IMR-90 (cell line): ENCODE data around the gene CASP7. TPM values are rescaled to one million over a fixed set of nuclear protein-coding genes. Genes with fewer than 3 reads are reported as not detected.
A peak's percentile ranks its signal among the peaks of the same experiment; 100 is the strongest.

Experiments used
- ATAC-seq: fragments of 200-7000 bp; cut with Tn5 transposase; 2 replicates; pipeline ENCODE4 v1.9.1; 2020; ENCODE audit warnings: low read depth, mild to moderate bottlenecking, moderate library complexity
- BruUV-seq: library from RNA; stranded (reverse); fragments of 400-500 nt; replicated peaks from 2 replicates; lab custom pipeline; 2021; lab: Mats Ljungman, UMichigan
- CTCF ChIA-PET: fragments of 300-600 bp; formaldehyde crosslinking; extraction: SDS; loops from one replicate; lab custom pipeline; 2021; ENCODE audit warnings: antibody characterized with exemption; lab: Yijun Ruan, JAX
- POLR2A ChIA-PET: fragments of 300-600 bp; sonication (Branson Sonifier 250); formaldehyde crosslinking; loops from one replicate; lab custom pipeline; 2022; ENCODE audit warnings: antibody characterized with exemption; ENCODE audit not compliant: unreplicated experiment; lab: Charles Lee
- DNase-seq: peaks from one replicate; pipeline ENCODE4 v3.0.0; 2013
- H2AFZ ChIP-seq: replicated peaks from 2 replicates; pipeline ENCODE3; 2013; ENCODE audit warnings: low read length, mild to moderate bottlenecking; ENCODE audit not compliant: poor library complexity
- H2AK5ac ChIP-seq: 2 replicates; pipeline ENCODE4 v1.6.1; 2013; ENCODE audit warnings: low read depth, low read length, inconsistent platforms
- H2AK9ac ChIP-seq: replicated peaks from 2 replicates; pipeline ENCODE3; 2013; ENCODE audit warnings: mild to moderate bottlenecking, low read depth, low read length, moderate library complexity; ENCODE audit not compliant: poor library complexity
- H2BK120ac ChIP-seq: 2 replicates; pipeline ENCODE4 v1.6.1; 2013; ENCODE audit warnings: low read depth, low read length, inconsistent platforms
- H2BK15ac ChIP-seq: 3 replicates; pipeline ENCODE4 v1.6.1; 2013; ENCODE audit warnings: low read depth, low read length, inconsistent platforms
- H2BK20ac ChIP-seq: 2 replicates; pipeline ENCODE4 v1.6.1; 2013; ENCODE audit warnings: low read depth, mild to moderate bottlenecking, inconsistent platforms, low read length, moderate library complexity
- H2BK5ac ChIP-seq: 2 replicates; pipeline ENCODE4 v1.6.1; 2013; ENCODE audit warnings: mild to moderate bottlenecking, low read depth, low read length, inconsistent platforms; ENCODE audit not compliant: poor library complexity, severe bottlenecking
- H3K14ac ChIP-seq: replicated peaks from 2 replicates; pipeline ENCODE4 v1.6.1; 2013; ENCODE audit warnings: low read depth, low read length, inconsistent platforms
- H3K18ac ChIP-seq: 2 replicates; pipeline ENCODE4 v1.6.1; 2013; ENCODE audit warnings: low read depth, low read length, control low read depth
- H3K23ac ChIP-seq: 2 replicates; pipeline ENCODE4 v1.6.1; 2013; ENCODE audit warnings: low read depth, low read length, inconsistent platforms
- H3K27ac ChIP-seq: 2 replicates; pipeline ENCODE4 v1.5.1; 2013; ENCODE audit warnings: mild to moderate bottlenecking, control low read depth, low read length; ENCODE audit not compliant: insufficient read depth
- H3K27me3 ChIP-seq: 2 replicates; pipeline ENCODE4 v1.6.1; 2013; ENCODE audit warnings: low read length; ENCODE audit not compliant: control insufficient read depth, insufficient read depth
- H3K36me3 ChIP-seq: 2 replicates; pipeline ENCODE4 v1.6.1; 2013; ENCODE audit warnings: low read length, mixed read lengths; ENCODE audit not compliant: control insufficient read depth, insufficient read depth
- H3K4ac ChIP-seq: 2 replicates; pipeline ENCODE4 v1.6.1; 2013; ENCODE audit warnings: low read depth, low read length, inconsistent platforms
- H3K4me1 ChIP-seq: 2 replicates; pipeline ENCODE4 v1.6.1; 2013; ENCODE audit warnings: low read length, mixed read lengths; ENCODE audit not compliant: control insufficient read depth, insufficient read depth
- H3K4me2 ChIP-seq: 2 replicates; pipeline ENCODE4 v1.6.1; 2013; ENCODE audit warnings: low read depth, mild to moderate bottlenecking, control low read depth, low read length, moderate library complexity
- H3K4me3 ChIP-seq: 2 replicates; pipeline ENCODE4 v1.5.1; 2013; ENCODE audit warnings: low read depth, mild to moderate bottlenecking, control low read depth, low read length, moderate library complexity; ENCODE audit not compliant: insufficient read depth
- H3K56ac ChIP-seq: 2 replicates; pipeline ENCODE4 v1.6.1; 2013; ENCODE audit warnings: low read length, inconsistent platforms; ENCODE audit not compliant: insufficient read depth; ENCODE audit errors: extremely low read depth
- H3K79me1 ChIP-seq, 2 experiments: 2 replicates each; pipeline ENCODE4 v1.6.1; 2013; ENCODE audit warnings: low read length in 2 of 2, inconsistent platforms in 1 of 2, low read depth in 1 of 2
- H3K9ac ChIP-seq: 2 replicates; pipeline ENCODE4 v1.6.1; 2013; ENCODE audit warnings: low read depth, low read length, control low read depth
- H3K9me1 ChIP-seq: 2 replicates; pipeline ENCODE4 v1.6.1; 2013; ENCODE audit warnings: low read length, inconsistent platforms; ENCODE audit not compliant: insufficient read depth
- H3K9me3 ChIP-seq: 2 replicates; pipeline ENCODE4 v1.6.1; 2013; ENCODE audit warnings: low read length; ENCODE audit not compliant: control insufficient read depth, insufficient read depth
- H4K20me1 ChIP-seq: 2 replicates; pipeline ENCODE4 v1.6.1; 2013; ENCODE audit warnings: low read length, inconsistent platforms; ENCODE audit not compliant: insufficient read depth
- H4K5ac ChIP-seq: 2 replicates; pipeline ENCODE4 v1.6.1; 2013; ENCODE audit warnings: mild to moderate bottlenecking, low read depth, low read length, control low read depth
- H4K8ac ChIP-seq, 2 experiments: 2 replicates each; pipeline ENCODE4 v1.6.1; 2013; ENCODE audit warnings: low read depth in 2 of 2, low read length in 2 of 2, control low read depth in 1 of 2, inconsistent platforms in 1 of 2
- H4K91ac ChIP-seq: 2 replicates; pipeline ENCODE4 v1.6.1; 2013; ENCODE audit warnings: low read depth, low read length, inconsistent platforms; ENCODE audit not compliant: insufficient read depth
- BHLHE40 ChIP-seq: fragments of 150-350 bp; IDR thresholded peaks from 2 replicates; pipeline ENCODE4 v1.6.1; 2016; ENCODE audit warnings: mild to moderate bottlenecking, low read depth, low read length
- CEBPB ChIP-seq: IDR thresholded peaks from 2 replicates; pipeline ENCODE4 v1.6.1; 2012; ENCODE audit warnings: low read depth, low read length, improper control_type of control experiment
- CHD1 ChIP-seq: IDR thresholded peaks from 2 replicates; pipeline ENCODE4 v1.6.1; 2012; ENCODE audit warnings: low read depth, low read length, improper control_type of control experiment
- CTCF ChIP-seq: conservative IDR thresholded peaks from 2 replicates; pipeline ENCODE4 v1.5.1; 2012; ENCODE audit warnings: mild to moderate bottlenecking, low read depth, low read length, improper control_type of control experiment
- ELK1 ChIP-seq: fragments of 150-350 bp; IDR thresholded peaks from 2 replicates; pipeline ENCODE4 v1.6.1; 2016; ENCODE audit warnings: low read depth, mild to moderate bottlenecking, low read length, moderate library complexity, borderline replicate concordance
- FOS ChIP-seq: fragments of 150-350 bp; IDR thresholded peaks from 2 replicates; pipeline ENCODE4 v1.6.1; 2016; ENCODE audit warnings: low read depth, low read length
- MAFK ChIP-seq: IDR thresholded peaks from 2 replicates; pipeline ENCODE4 v1.6.1; 2012; ENCODE audit warnings: low read depth, low read length, improper control_type of control experiment
- MAZ ChIP-seq: IDR thresholded peaks from 2 replicates; pipeline ENCODE4 v1.6.1; 2012; ENCODE audit warnings: low read depth, mild to moderate bottlenecking, low read length, improper control_type of control experiment, moderate library complexity, borderline replicate concordance
- MXI1 ChIP-seq: IDR thresholded peaks from 2 replicates; pipeline ENCODE4 v1.6.1; 2012; ENCODE audit warnings: low read depth, mild to moderate bottlenecking, low read length, moderate library complexity, borderline replicate concordance
- NFE2L2 ChIP-seq: fragments of 150-350 bp; IDR thresholded peaks from 2 replicates; pipeline ENCODE4 v1.6.1; 2016; ENCODE audit warnings: low read depth, mild to moderate bottlenecking, low read length
- POLR2A ChIP-seq: IDR thresholded peaks from 2 replicates; pipeline ENCODE4 v1.6.1; 2012; ENCODE audit warnings: mild to moderate bottlenecking, low read depth, low read length
- RAD21 ChIP-seq: IDR thresholded peaks from 2 replicates; pipeline ENCODE4 v1.6.1; 2012; ENCODE audit warnings: low read length, improper control_type of control experiment
- RCOR1 ChIP-seq: IDR thresholded peaks from 2 replicates; pipeline ENCODE4 v1.6.1; 2012; ENCODE audit warnings: mild to moderate bottlenecking, low read length, improper control_type of control experiment; ENCODE audit not compliant: insufficient replicate concordance
- RFX5 ChIP-seq: IDR thresholded peaks from 2 replicates; pipeline ENCODE4 v1.8.0; 2012; ENCODE audit warnings: low read depth, mild to moderate bottlenecking, low read length, moderate library complexity
- SMC3 ChIP-seq: fragments of 150-350 bp; IDR thresholded peaks from 2 replicates; pipeline ENCODE4 v1.6.1; 2016; ENCODE audit warnings: low read depth, mild to moderate bottlenecking, antibody characterized with exemption, low read length, moderate library complexity
- USF2 ChIP-seq: fragments of 150-350 bp; IDR thresholded peaks from 2 replicates; pipeline ENCODE4 v1.6.1; 2017; ENCODE audit warnings: mild to moderate bottlenecking, antibody characterized with exemption, low read length, low read depth
- WGBS, 2 experiments: methylation state at CpG; one replicate each; pipeline versions ENCODE4 v1.1.5 to v1.1.7; 2013; ENCODE audit warnings: missing lambda C conversion rate in 2 of 2; ENCODE audit not compliant: insufficient read length in 1 of 2; ENCODE audit errors: extremely low coverage in 2 of 2; 5-methylcytosine and 5-hydroxymethylcytosine counted together
- dilution Hi-C: fragments of 300-500 bp; cut with HindIII; formaldehyde crosslinking; loops from one replicate; pipeline ENCODE4 v1.14.3; 2018; ENCODE audit warnings: low sequenced_read_pairs; ENCODE audit not compliant: unreplicated experiment
- in situ Hi-C: fragments of 300-500 bp; cut with MboI; formaldehyde crosslinking; loops from 3 replicates; pipeline ENCODE4 v1.14.3; 2019; ENCODE audit warnings: low sequenced_read_pairs, inconsistent platforms, mixed read lengths
- intact Hi-C: fragments of 100-400 bp; cut with micrococcal nuclease; formaldehyde crosslinking; loops from 2 replicates; pipeline ENCODE4 v1.10.0; 2022
- polyA plus RNA-seq, 3 experiments: library from polyadenylated mRNA; depleted of rRNA; stranded (reverse); fragments of >200 nt; gene quantifications; 2 replicates each; pipeline ENCODE4 v1.2.3, GENCODE V29; 2012; ENCODE audit warnings: low replicate concordance in 1 of 3
- total RNA-seq: library from RNA; depleted of rRNA; stranded (reverse); fragments of >200 nt; gene quantifications from 2 replicates; pipeline ENCODE4 v1.2.3, GENCODE V29; 2012

The CASP7 gene
- total and polyA plus RNA-seq, 2 of the 4 experiments (the other 2 are of a cell fraction): 15.1 to 16.7 TPM

- ATAC-seq: no peak
- Histone ChIP-seq H2BK15ac (no peak overlapping the region), H3K9ac (no peak overlapping the region), H3K27me3 (peaks cover 6% of the 10 kb centered on the region; the same call in 1 of the 2 replicates), H3K36me3 (no peaks in the 10 kb centered on the region), H3K4me2 (no peak overlapping the region; the same call in 1 of the 2 replicates), H3K4ac (no peak overlapping the region), H2BK5ac (no peak overlapping the region), H3K9me3 (no peaks in the 10 kb centered on the region), H4K20me1 (no peaks in the 10 kb centered on the region), H2BK120ac (no peak overlapping the region), H3K79me1 (no peaks in the 10 kb centered on the region), H3K4me3 (no peak overlapping the region), H2AK9ac (no peak overlapping the region), H3K18ac (no peak overlapping the region), H3K56ac (no peak overlapping the region), H3K27ac (no peak overlapping the region), H3K4me1 (no peaks in the 10 kb centered on the region), H2AK5ac (no peak overlapping the region), H4K5ac (no peak overlapping the region), H4K8ac (no peak overlapping the region), H2AFZ (no peak overlapping the region), H4K91ac (no peak overlapping the region), H3K14ac (no peak overlapping the region), H3K23ac (no peak overlapping the region), H2BK20ac (no peak overlapping the region), H3K9me1 (no peaks in the 10 kb centered on the region)
- intact Hi-C loops: no loop called here
- ChIA-PET POLR2A (no interaction called here), CTCF (interaction anchor here (0.6 kb wide), 1 partner anchor 335 kb away, joined by 3 read pairs; no protein-coding TSS in a partner anchor)
- in situ Hi-C loops: no loop called here
- dilution Hi-C loops: no loop called here
- DNase-seq: peak; percentile 6
- BruUV-seq: no TSS peak
- 50% methylated on average over 1 of the region's 9 CpGs; no CpG with 5 or more reads in 1 of the 2 experiments for WGBS, 2 experiments
- TF ChIP-seq RFX5 (no peak), USF2 (no peak), POLR2A (no peak), NFE2L2 (no peak), MXI1 (no peak), CEBPB (no peak), SMC3 (no peak), MAFK (no peak), CTCF (no peak), ELK1 (no peak), MAZ (no peak), BHLHE40 (no peak), RAD21 (no peak), CHD1 (no peak), FOS (no peak), RCOR1 (no peak)
These were observed 73.4 kb downstream of the CASP7 start for GRCh38 chr10:113753020-113753692.
